ENCODE results near the gene CYP3A4.

CYP3A4 gene

GRCh38 chr7:99720800-99721595, 63.0 kb downstream of the CYP3A4 start:
- Histone ChIP-seq H3K4me3 (ENCODE audit: low read length in 2 of 2) (no peak overlapping the region), H3K27ac (ENCODE audit: low read length) (no peak overlapping the region), H3K27me3 (ENCODE audit: control insufficient read depth in 1 of 2, insufficient read depth in 2 of 2, low read length in 2 of 2) (no peaks in the 10 kb centered on the region), H3K4me1 (ENCODE audit: control insufficient read depth, insufficient read depth, low read length) (no peaks in the 10 kb centered on the region), H3K9me3 (ENCODE audit: control insufficient read depth in 2 of 2, low read length in 2 of 2) (peaks cover 0 to 3% of the 10 kb centered on the region in 2 donors), H3K9ac (ENCODE audit: low read length in 2 of 2) (no peak overlapping the region), H3K36me3 (ENCODE audit: control insufficient read depth in 2 of 2, insufficient read depth in 2 of 2, low read length in 2 of 2) (no peaks in the 10 kb centered on the region)

GRCh38 chr7:99719996-99720769, 63.8 kb downstream of the CYP3A4 start:
- Histone ChIP-seq H3K4me1 (ENCODE audit: control insufficient read depth, insufficient read depth, low read length) (no peaks in the 10 kb centered on the region), H3K9ac (ENCODE audit: low read length in 2 of 2) (no peak overlapping the region), H3K27me3 (ENCODE audit: control insufficient read depth in 1 of 2, insufficient read depth in 2 of 2, low read length in 2 of 2) (no peaks in the 10 kb centered on the region), H3K9me3 (ENCODE audit: control insufficient read depth in 2 of 2, low read length in 2 of 2) (peaks cover 0 to 3% of the 10 kb centered on the region in 2 donors), H3K36me3 (ENCODE audit: control insufficient read depth in 2 of 2, insufficient read depth in 2 of 2, low read length in 2 of 2) (no peaks in the 10 kb centered on the region), H3K27ac (ENCODE audit: low read length) (no peak overlapping the region), H3K4me3 (ENCODE audit: low read length in 2 of 2) (no peak overlapping the region)

GRCh38 chr7:99713995-99714570, 69.9 kb downstream of the CYP3A4 start:
- Histone ChIP-seq H3K9ac (ENCODE audit: low read length in 2 of 2) (no peak overlapping the region), H3K4me3 (ENCODE audit: low read length in 2 of 2) (no peak overlapping the region), H3K27me3 (ENCODE audit: control insufficient read depth in 1 of 2, insufficient read depth in 2 of 2, low read length in 2 of 2) (no peaks in the 10 kb centered on the region), H3K27ac (ENCODE audit: low read length) (no peak overlapping the region), H3K36me3 (ENCODE audit: control insufficient read depth in 2 of 2, insufficient read depth in 2 of 2, low read length in 2 of 2) (peaks cover 0 to 3% of the 10 kb centered on the region in 2 donors), H3K9me3 (ENCODE audit: control insufficient read depth in 2 of 2, low read length in 2 of 2) (peaks cover 0 to 3% of the 10 kb centered on the region in 2 donors), H3K4me1 (ENCODE audit: control insufficient read depth, insufficient read depth, low read length) (no peaks in the 10 kb centered on the region)

- no peaks in the 10 kb centered on the region for H3K4me1 ChIP-seq (ENCODE audit: control insufficient read depth, insufficient read depth, low read length)
- no peak overlapping the region for H3K9ac ChIP-seq (ENCODE audit: low read length in 2 of 2)
- peaks cover 5 to 9% of the 10 kb centered on the region in 2 donors for H3K9me3 ChIP-seq (ENCODE audit: control insufficient read depth in 2 of 2, low read length in 2 of 2)
- H3K27ac ChIP-seq (ENCODE audit: low read length): no peak overlapping the region
- H3K36me3 ChIP-seq (ENCODE audit: control insufficient read depth in 2 of 2, insufficient read depth in 2 of 2, low read length in 2 of 2): peaks cover 3 to 10% of the 10 kb centered on the region in 2 donors
- H3K4me3 ChIP-seq (ENCODE audit: low read length in 2 of 2): no peak overlapping the region
- no peaks in the 10 kb centered on the region for H3K27me3 ChIP-seq (ENCODE audit: control insufficient read depth in 1 of 2, insufficient read depth in 2 of 2, low read length in 2 of 2)
Observed at GRCh38 chr7:99709838-99710578, 74.0 kb downstream of the CYP3A4 start.

- no peak overlapping the region for H3K9ac ChIP-seq (ENCODE audit: low read length in 2 of 2)
- H3K4me3 ChIP-seq (ENCODE audit: low read length in 2 of 2): no peak overlapping the region
- H3K27me3 ChIP-seq (ENCODE audit: control insufficient read depth in 1 of 2, insufficient read depth in 2 of 2, low read length in 2 of 2): no peaks in the 10 kb centered on the region
- H3K9me3 ChIP-seq (ENCODE audit: control insufficient read depth in 2 of 2, low read length in 2 of 2): peaks cover 5 to 9% of the 10 kb centered on the region in 2 donors
- no peaks in the 10 kb centered on the region for H3K4me1 ChIP-seq (ENCODE audit: control insufficient read depth, insufficient read depth, low read length)
- no peak overlapping the region for H3K27ac ChIP-seq (ENCODE audit: low read length)
- H3K36me3 ChIP-seq (ENCODE audit: control insufficient read depth in 2 of 2, insufficient read depth in 2 of 2, low read length in 2 of 2): peaks cover 3 to 10% of the 10 kb centered on the region in 2 donors
Observed at GRCh38 chr7:99709260-99709659, 74.7 kb downstream of the CYP3A4 start.

- no peak overlapping the region for H3K9ac ChIP-seq (ENCODE audit: low read length in 2 of 2)
Observed at GRCh38 chr7:99707096-99707495, 76.9 kb downstream of the CYP3A4 start.

More at GRCh38 chr7:99707096-99707495, 76.9 kb downstream of the CYP3A4 start:
- no peaks in the 10 kb centered on the region for H3K27me3 ChIP-seq (ENCODE audit: control insufficient read depth in 1 of 2, insufficient read depth in 2 of 2, low read length in 2 of 2)
- H3K9me3 ChIP-seq (ENCODE audit: control insufficient read depth in 2 of 2, low read length in 2 of 2): peaks cover 5 to 9% of the 10 kb centered on the region in 2 donors
- no peak overlapping the region for H3K27ac ChIP-seq (ENCODE audit: low read length)
- H3K36me3 ChIP-seq (ENCODE audit: control insufficient read depth in 2 of 2, insufficient read depth in 2 of 2, low read length in 2 of 2): peaks cover 3 to 8% of the 10 kb centered on the region in 2 donors
- no peak overlapping the region for H3K4me3 ChIP-seq (ENCODE audit: low read length in 2 of 2)
- no peaks in the 10 kb centered on the region for H3K4me1 ChIP-seq (ENCODE audit: control insufficient read depth, insufficient read depth, low read length)
